SK-N-SH (cell line): Measurements from ENCODE around the gene DCANP1. TPM values are rescaled to one million over a fixed set of nuclear protein-coding genes. Genes with fewer than 3 reads are reported as not detected.

Experiments
- CTCF ChIA-PET: fragments of 300-600, 350-600 bp; formaldehyde crosslinking; extraction: SDS; loops from one replicate; lab custom pipeline; 2021; lab: Yijun Ruan, JAX
- POLR2A ChIA-PET: fragments of 350-600 bp; sonication (Branson Sonifier 250); formaldehyde crosslinking; extraction: SDS; loops from one replicate; lab custom pipeline; 2020; ENCODE audit warnings: antibody characterized with exemption, inconsistent platforms; lab: Yijun Ruan, JAX
- DNase-seq: peaks from one replicate; pipeline ENCODE4 v3.0.0; 2012
- H2AFZ ChIP-seq: fragments of 200-600 bp; sonication (generic); 2 replicates; pipeline ENCODE4 v1.8.1; 2016; ENCODE audit warnings: antibody characterized with exemption, mild to moderate bottlenecking, low read depth
- H3F3A ChIP-seq: fragments of 200-600 bp; sonication (generic); replicated peaks from 2 replicates; pipeline ENCODE3; 2016; ENCODE audit warnings: antibody characterized with exemption, mild to moderate bottlenecking; ENCODE audit not compliant: insufficient read depth
- H3K27ac ChIP-seq, 2 experiments: fragments of 200-500 bp in 1 of 2; fragments of 200-600 bp in 1 of 2; sonication (Bioruptor generic) in 1 of 2; sonication (generic), shearing (Covaris generic) in 1 of 2; 2 replicates each; pipeline versions ENCODE4 v1.5.1 to v1.6.1; 2014 to 2016; ENCODE audit warnings: low read depth in 2 of 2, inconsistent platforms in 1 of 2, low read length in 1 of 2, mild to moderate bottlenecking in 1 of 2, mixed read lengths in 1 of 2
- H3K27me3 ChIP-seq: fragments of 200-600 bp; sonication (generic), shearing (Covaris generic); 2 replicates; pipeline ENCODE4 v1.6.1; 2016; ENCODE audit warnings: mixed run types; ENCODE audit not compliant: insufficient read depth
- H3K36me3 ChIP-seq, 2 experiments: fragments of 200-500 bp in 1 of 2; fragments of 200-600 bp in 1 of 2; sonication (Bioruptor generic) in 1 of 2; sonication (generic) in 1 of 2; replicated peaks in 1 of 2; 2 replicates each; pipeline versions ENCODE3 to v1.5.1; 2014 to 2016; ENCODE audit warnings: low read length in 1 of 2, mild to moderate bottlenecking in 1 of 2; ENCODE audit not compliant: insufficient read depth in 2 of 2, control insufficient read depth in 1 of 2
- H3K4me1 ChIP-seq, 2 experiments: fragments of 200-500 bp in 1 of 2; fragments of 200-600 bp in 1 of 2; sonication (Bioruptor generic) in 1 of 2; sonication (generic), shearing (Covaris generic) in 1 of 2; 2 replicates each; pipeline versions ENCODE4 v1.5.1 to v1.6.1; 2014 to 2016; ENCODE audit warnings: low read depth in 1 of 2, low read length in 1 of 2, mixed run types in 1 of 2; ENCODE audit not compliant: insufficient read depth in 2 of 2, control insufficient read depth in 1 of 2
- H3K4me2 ChIP-seq: fragments of 200-600 bp; sonication (generic), shearing (Covaris generic); 2 replicates; pipeline ENCODE4 v1.6.1; 2017; ENCODE audit warnings: mixed run types
- H3K4me3 ChIP-seq, 2 experiments: fragments of 200-500 bp in 1 of 2; fragments of 200-600 bp in 1 of 2; sonication (Bioruptor generic) in 1 of 2; sonication (generic), shearing (Covaris generic) in 1 of 2; 2 replicates each; pipeline versions ENCODE4 v1.5.1 to v1.8.1; 2014 to 2016; ENCODE audit warnings: low read depth in 2 of 2, inconsistent platforms in 1 of 2, low read length in 1 of 2, mild to moderate bottlenecking in 1 of 2, mixed read lengths in 1 of 2, moderate library complexity in 1 of 2
- H3K79me2 ChIP-seq: fragments of 200-600 bp; sonication (generic); 2 replicates; pipeline ENCODE4 v1.8.1; 2017; ENCODE audit warnings: mild to moderate bottlenecking; ENCODE audit not compliant: insufficient read depth
- H3K9ac ChIP-seq: fragments of 200-600 bp; sonication (generic); 2 replicates; pipeline ENCODE4 v1.6.1; 2017; ENCODE audit warnings: mixed run types
- H3K9me2 ChIP-seq: fragments of 200-600 bp; sonication (generic); 2 replicates; pipeline ENCODE4 v1.6.1; 2017; ENCODE audit warnings: mixed run types
- H3K9me3 ChIP-seq: fragments of 200-600 bp; sonication (generic); 2 replicates; pipeline ENCODE4 v1.6.1; 2017; ENCODE audit warnings: mixed run types, mild to moderate bottlenecking, moderate library complexity
- H4K20me1 ChIP-seq: fragments of 200-600 bp; sonication (generic); 2 replicates; pipeline ENCODE4 v1.6.1; 2017; ENCODE audit warnings: mild to moderate bottlenecking, mixed run types; ENCODE audit not compliant: insufficient read depth
- EP300 ChIP-seq, 2 experiments: IDR thresholded peaks; 2 replicates each; pipeline versions ENCODE4 v1.4.0 to v1.6.1; 2012; ENCODE audit warnings: borderline replicate concordance in 1 of 2, low read depth in 1 of 2, low read length in 1 of 2
- FOSL2 ChIP-seq: IDR thresholded peaks from 2 replicates; pipeline ENCODE4 v1.4.0; 2012; ENCODE audit warnings: low read depth, mild to moderate bottlenecking, moderate library complexity, borderline replicate concordance
- FOXM1 ChIP-seq: IDR thresholded peaks from 2 replicates; pipeline ENCODE4 v1.4.0; 2012; ENCODE audit warnings: low read depth, mild to moderate bottlenecking
- GATA2 ChIP-seq: sonication (generic); formaldehyde crosslinking; IDR thresholded peaks from 2 replicates; pipeline ENCODE4 v1.5.0; 2020; ENCODE audit warnings: mild to moderate bottlenecking, missing genetic modification reagents
- JUND ChIP-seq: IDR thresholded peaks from 2 replicates; pipeline ENCODE4 v1.4.0; 2012
- MEF2A ChIP-seq: IDR thresholded peaks from 2 replicates; pipeline ENCODE4 v1.4.0; 2012; ENCODE audit warnings: low read depth, borderline replicate concordance
- NFIC ChIP-seq: IDR thresholded peaks from 2 replicates; pipeline ENCODE4 v1.4.0; 2012; ENCODE audit warnings: borderline replicate concordance
- NRF1 ChIP-seq: IDR thresholded peaks from 2 replicates; pipeline ENCODE4 v1.6.1; 2012; ENCODE audit warnings: low read depth, mild to moderate bottlenecking, low read length
- RAD21 ChIP-seq: IDR thresholded peaks from 2 replicates; pipeline ENCODE4 v1.6.1; 2012; ENCODE audit warnings: mild to moderate bottlenecking, low read length
- RCOR1 ChIP-seq: fragments of 150-350 bp; IDR thresholded peaks from 2 replicates; pipeline ENCODE4 v1.6.1; 2017; ENCODE audit warnings: antibody characterized with exemption, low read length
- RFX5 ChIP-seq: IDR thresholded peaks from 2 replicates; pipeline ENCODE4 v1.6.1; 2012; ENCODE audit warnings: mild to moderate bottlenecking, improper control_type of control experiment, low read length
- SIN3A ChIP-seq: IDR thresholded peaks from 2 replicates; pipeline ENCODE4 v1.6.1; 2012; ENCODE audit warnings: low read depth, mild to moderate bottlenecking, low read length, moderate library complexity, borderline replicate concordance
- SMC3 ChIP-seq: IDR thresholded peaks from 2 replicates; pipeline ENCODE4 v1.6.1; 2012; ENCODE audit warnings: low read depth, low read length, improper control_type of control experiment
- TAF1 ChIP-seq: IDR thresholded peaks from 2 replicates; pipeline ENCODE4 v1.6.1; 2012; ENCODE audit warnings: low read depth, mild to moderate bottlenecking, low read length, moderate library complexity, borderline replicate concordance
- TCF12 ChIP-seq: IDR thresholded peaks from 2 replicates; pipeline ENCODE4 v1.4.0; 2012
- TEAD4 ChIP-seq: IDR thresholded peaks from 2 replicates; pipeline ENCODE4 v1.4.0; 2012; ENCODE audit warnings: mild to moderate bottlenecking, borderline replicate concordance; ENCODE audit not compliant: insufficient read depth
- WGBS: methylation state at CpG from one replicate; pipeline ENCODE4 v1.1.6; 2017; ENCODE audit warnings: low lambda C conversion rate; 5-methylcytosine and 5-hydroxymethylcytosine counted together
- polyA plus RNA-seq, 3 experiments: library from polyadenylated mRNA; depleted of rRNA; stranded (reverse); fragments of >200 nt; gene quantifications; 2 replicates each; pipeline ENCODE4 v1.2.3, GENCODE V29; 2012
- TF ChIP-seq, protein P1 (sequence below): fragments of 200-600 bp; sonication (generic); IDR thresholded peaks from 2 replicates; pipeline ENCODE4 v1.6.1; 2017; ENCODE audit warnings: antibody characterized with exemption, mild to moderate bottlenecking, moderate library complexity
- TF ChIP-seq, protein P2 (sequence below): fragments of 150-350 bp; IDR thresholded peaks from 2 replicates; pipeline ENCODE4 v1.6.1; 2016; ENCODE audit warnings: mild to moderate bottlenecking, low read depth, low read length
- TF ChIP-seq, protein P3 (sequence below): IDR thresholded peaks from 2 replicates; pipeline ENCODE4 v1.4.0; 2012; ENCODE audit warnings: low read depth

The DCANP1 gene
- polyA plus RNA-seq, 1 of the 3 experiments (the other 2 are of a cell fraction): not detected

GRCh38 chr5:135468541-135468940 is 21.4 kb upstream of the DCANP1 start:
- no peak overlapping the region for H3K4me2 ChIP-seq
- H3K9me3 ChIP-seq: no peaks in the 10 kb centered on the region
- peaks cover 0 to 3% of the 10 kb centered on the region in 2 experiments; a peak in 1 of 4 replicates for H3K4me1 ChIP-seq
- no peaks in the 10 kb centered on the region for H3F3A ChIP-seq
- DNase-seq: no peak
- no peak overlapping the region for H3K9ac ChIP-seq
- no peaks in the 10 kb centered on the region for H3K9me2 ChIP-seq
- H3K36me3 ChIP-seq: no peaks in the 10 kb centered on the region
- no peak overlapping the region for H2AFZ ChIP-seq
- H3K79me2 ChIP-seq: no peaks in the 10 kb centered on the region
- ChIA-PET CTCF (interaction anchor here (4.7 to 18.5 kb wide), 3 partner anchors 82 to 362 kb away, joined by 33 to 791 read pairs (median 409); partner anchors contain the start of gene CXCL14), POLR2A (no interaction called here)
- H3K4me3 ChIP-seq: no peak overlapping the region
- TF ChIP-seq RFX5 (no peak), GATA2 (CRISPR knock-in tag) (no peak), JUND (no peak), TAF1 (no peak), FOXM1 (no peak)
- H4K20me1 ChIP-seq: no peaks in the 10 kb centered on the region
- peaks cover 55% of the 10 kb centered on the region for H3K27me3 ChIP-seq
- WGBS: 57% methylated on average over 2 of the region's 2 CpGs
- H3K27ac ChIP-seq: no peak overlapping the region

DNA sequence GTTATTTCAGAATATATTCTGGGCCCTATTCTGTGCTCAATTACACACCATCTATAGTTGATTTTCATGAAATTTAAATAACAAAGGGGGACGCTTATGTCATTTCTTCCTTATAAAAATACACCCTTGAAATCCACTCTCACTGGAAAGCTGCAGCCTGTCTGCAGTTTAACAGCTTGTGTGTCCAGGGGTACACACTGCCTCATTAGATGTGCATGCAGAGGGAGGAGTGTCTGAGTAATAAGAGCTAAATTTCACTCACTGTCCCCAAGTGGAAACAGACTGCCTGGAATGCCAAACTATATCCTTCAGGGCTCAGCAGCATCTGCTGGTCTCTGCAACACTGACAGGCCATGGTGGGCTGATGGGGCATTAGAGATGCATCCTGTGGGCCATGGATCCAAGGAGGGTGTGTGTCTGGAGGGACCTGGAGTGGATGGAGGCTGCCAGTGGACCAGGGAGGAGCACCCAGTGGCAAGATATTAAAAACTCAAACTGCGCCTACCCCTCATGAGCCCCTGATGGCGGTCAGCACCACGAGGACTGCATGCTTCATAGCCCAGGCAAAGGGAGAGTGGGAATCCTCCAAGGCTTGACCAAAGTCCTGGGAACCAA is 20.8 kb upstream of the DCANP1 start:
- Histone ChIP-seq H3F3A (no peaks in the 10 kb centered on the region), H3K9ac (no peak overlapping the region), H3K9me3 (no peaks in the 10 kb centered on the region), H3K9me2 (no peaks in the 10 kb centered on the region), H4K20me1 (no peaks in the 10 kb centered on the region), H3K27me3 (peaks cover 55% of the 10 kb centered on the region), H3K4me1 (peaks cover 0 to 3% of the 10 kb centered on the region in 2 experiments; a peak in 1 of 4 replicates), H3K4me2 (no peak overlapping the region), H3K36me3 (no peaks in the 10 kb centered on the region), H3K4me3 (no peak overlapping the region), H3K79me2 (no peaks in the 10 kb centered on the region), H2AFZ (no peak overlapping the region), H3K27ac (no peak overlapping the region)
- CTCF ChIA-PET: interaction anchor here (4.1 to 18.5 kb wide), 6 partner anchors 11 to 363 kb away, joined by 33 to 791 read pairs (median 68); partner anchors contain the start of gene CXCL14
- 75% methylated on average over 4 of the region's 4 CpGs for WGBS
- no peak for DNase-seq
- POLR2A ChIA-PET: no interaction called here
- TF ChIP-seq RFX5 (no peak), GATA2 (CRISPR knock-in tag) (no peak)

- H3K79me2 ChIP-seq: no peaks in the 10 kb centered on the region
- 73% methylated on average over 12 of the region's 15 CpGs for WGBS
- no peak overlapping the region for H2AFZ ChIP-seq
- ChIA-PET CTCF (interaction anchor here (0.8 to 18.5 kb wide), 21 partner anchors 8 to 724 kb away, joined by 3 to 791 read pairs (median 10); partner anchors contain the start of genes CXCL14 and DCANP1), POLR2A (no interaction called here)
- no peak overlapping the region for H3K27ac ChIP-seq
- H3K4me2 ChIP-seq: no peak overlapping the region
- no peak overlapping the region for H3K4me3 ChIP-seq
- no peaks in the 10 kb centered on the region for H3F3A ChIP-seq
- peaks cover 53% of the 10 kb centered on the region for H3K27me3 ChIP-seq
- peaks cover 0 to 3% of the 10 kb centered on the region in 2 experiments; a peak in 1 of 4 replicates for H3K4me1 ChIP-seq
- no peaks in the 10 kb centered on the region for H3K36me3 ChIP-seq
- H3K9me2 ChIP-seq: no peaks in the 10 kb centered on the region
- H4K20me1 ChIP-seq: no peaks in the 10 kb centered on the region
- no peak overlapping the region for H3K9ac ChIP-seq
- DNase-seq: no peak
- H3K9me3 ChIP-seq: no peaks in the 10 kb centered on the region
- TF ChIP-seq RAD21: no peak
- TF ChIP-seq GATA2 (CRISPR knock-in tag): no peak
- no peak for TF ChIP-seq MEF2A
- TF ChIP-seq NRF1: no peak
- no peak for TF ChIP-seq TEAD4
- TF ChIP-seq TAF1: no peak
- TF ChIP-seq, protein P1, sequence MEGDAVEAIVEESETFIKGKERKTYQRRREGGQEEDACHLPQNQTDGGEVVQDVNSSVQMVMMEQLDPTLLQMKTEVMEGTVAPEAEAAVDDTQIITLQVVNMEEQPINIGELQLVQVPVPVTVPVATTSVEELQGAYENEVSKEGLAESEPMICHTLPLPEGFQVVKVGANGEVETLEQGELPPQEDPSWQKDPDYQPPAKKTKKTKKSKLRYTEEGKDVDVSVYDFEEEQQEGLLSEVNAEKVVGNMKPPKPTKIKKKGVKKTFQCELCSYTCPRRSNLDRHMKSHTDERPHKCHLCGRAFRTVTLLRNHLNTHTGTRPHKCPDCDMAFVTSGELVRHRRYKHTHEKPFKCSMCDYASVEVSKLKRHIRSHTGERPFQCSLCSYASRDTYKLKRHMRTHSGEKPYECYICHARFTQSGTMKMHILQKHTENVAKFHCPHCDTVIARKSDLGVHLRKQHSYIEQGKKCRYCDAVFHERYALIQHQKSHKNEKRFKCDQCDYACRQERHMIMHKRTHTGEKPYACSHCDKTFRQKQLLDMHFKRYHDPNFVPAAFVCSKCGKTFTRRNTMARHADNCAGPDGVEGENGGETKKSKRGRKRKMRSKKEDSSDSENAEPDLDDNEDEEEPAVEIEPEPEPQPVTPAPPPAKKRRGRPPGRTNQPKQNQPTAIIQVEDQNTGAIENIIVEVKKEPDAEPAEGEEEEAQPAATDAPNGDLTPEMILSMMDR: no peak
- no peak for TF ChIP-seq EP300 (IDR thresholded peaks at IDR 0.05; ENCODE audit: borderline replicate concordance in 1 of 2, low read depth in 1 of 2, low read length in 1 of 2)
- no peak for TF ChIP-seq SMC3
- no peak for TF ChIP-seq FOSL2
- no peak for TF ChIP-seq SIN3A
- TF ChIP-seq TCF12: no peak
- TF ChIP-seq, protein P2, sequence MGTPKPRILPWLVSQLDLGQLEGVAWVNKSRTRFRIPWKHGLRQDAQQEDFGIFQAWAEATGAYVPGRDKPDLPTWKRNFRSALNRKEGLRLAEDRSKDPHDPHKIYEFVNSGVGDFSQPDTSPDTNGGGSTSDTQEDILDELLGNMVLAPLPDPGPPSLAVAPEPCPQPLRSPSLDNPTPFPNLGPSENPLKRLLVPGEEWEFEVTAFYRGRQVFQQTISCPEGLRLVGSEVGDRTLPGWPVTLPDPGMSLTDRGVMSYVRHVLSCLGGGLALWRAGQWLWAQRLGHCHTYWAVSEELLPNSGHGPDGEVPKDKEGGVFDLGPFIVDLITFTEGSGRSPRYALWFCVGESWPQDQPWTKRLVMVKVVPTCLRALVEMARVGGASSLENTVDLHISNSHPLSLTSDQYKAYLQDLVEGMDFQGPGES: no peak
- TF ChIP-seq NFIC: no peak
- TF ChIP-seq, protein P3, sequence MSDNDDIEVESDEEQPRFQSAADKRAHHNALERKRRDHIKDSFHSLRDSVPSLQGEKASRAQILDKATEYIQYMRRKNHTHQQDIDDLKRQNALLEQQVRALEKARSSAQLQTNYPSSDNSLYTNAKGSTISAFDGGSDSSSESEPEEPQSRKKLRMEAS: no peak
- no peak for TF ChIP-seq RCOR1
Measured at GRCh38 chr5:135467051-135467625, 20.0 kb upstream of the DCANP1 start.
